Spleen (tissue), 11 donors: ENCODE data around the gene LAS1L. TPM values are rescaled to one million over a fixed set of nuclear protein-coding genes. Genes with fewer than 3 reads are reported as not detected.

Source experiments
- DNase-seq: peaks from one replicate; pipeline ENCODE4 v3.0.0-alpha.2; 2020
- H3K27ac ChIP-seq, 8 donors: fragments of 200-600 bp; sonication (generic) in 7 of 8; 1 replicate in 4 of 8; 2 replicates in 4 of 8; pipeline versions ENCODE4 v1.5.0 to v1.8.0; 2016 to 2021; ENCODE audit warnings: inconsistent platforms in 4 of 8, mild to moderate bottlenecking in 4 of 8, moderate library complexity in 1 of 8
- H3K27me3 ChIP-seq, 7 donors: fragments of 200-600 bp; sonication (generic) in 6 of 7; replicated peaks in 1 of 7; 1 replicate in 4 of 7; 2 replicates in 3 of 7; pipeline versions ENCODE4 v1.5.0 to v1.8.0; 2016 to 2021; ENCODE audit warnings: inconsistent platforms in 3 of 7, mild to moderate bottlenecking in 1 of 7
- H3K36me3 ChIP-seq, 6 donors: fragments of 200-600 bp; sonication (generic) in 5 of 6; 1 replicate in 4 of 6; 2 replicates in 2 of 6; pipeline versions ENCODE4 v1.5.0 to v1.8.0; 2016 to 2021; ENCODE audit warnings: inconsistent platforms in 2 of 6
- H3K4me1 ChIP-seq, 6 donors: fragments of 200-600 bp; sonication (generic) in 5 of 6; 1 replicate in 3 of 6; 2 replicates in 3 of 6; pipeline versions ENCODE4 v1.5.0 to v1.8.0; 2016 to 2021; ENCODE audit warnings: inconsistent platforms in 3 of 6
- H3K4me3 ChIP-seq, 8 donors: fragments of 200-600 bp; sonication (generic) in 7 of 8; 1 replicate in 4 of 8; 2 replicates in 4 of 8; pipeline versions ENCODE4 v1.5.0 to v1.8.0; 2016 to 2021; ENCODE audit warnings: inconsistent platforms in 4 of 8, mild to moderate bottlenecking in 4 of 8, moderate library complexity in 2 of 8
- H3K9me3 ChIP-seq, 8 donors: fragments of 200-600 bp; sonication (generic) in 7 of 8; 1 replicate in 4 of 8; 2 replicates in 4 of 8; pipeline versions ENCODE4 v1.5.0 to v1.8.0; 2016 to 2021; ENCODE audit warnings: inconsistent platforms in 4 of 8
- POLR2A ChIP-seq, 3 donors: fragments of 450-650 bp; IDR thresholded peaks; one replicate each; pipeline ENCODE4 v1.5.1; 2017; ENCODE audit warnings: antibody characterized with exemption in 3 of 3, mild to moderate bottlenecking in 1 of 3
- POLR2AphosphoS5 ChIP-seq, 3 donors: sonication (generic); formaldehyde crosslinking; IDR thresholded peaks; one replicate each; pipeline ENCODE4 v1.5.1; 2017; ENCODE audit warnings: antibody characterized with exemption in 3 of 3
- WGBS, 5 donors: extraction: QIAGEN DNeasy Blood & Tissue Kit in 3 of 5; methylation state at CpG; one replicate each; pipeline versions ENCODE4 v1.1.5 to v1.1.7; 2013 to 2018; 5-methylcytosine and 5-hydroxymethylcytosine counted together
- intact Hi-C: fragments of 100-400 bp; cut with DNase I; formaldehyde crosslinking; loops from one replicate; pipeline ENCODE4 v1.15.0; 2023; ENCODE audit warnings: low total_unique reads
- polyA plus RNA-seq, 3 donors: library from polyadenylated mRNA; stranded (reverse); fragments of 200-250 nt; gene quantifications; one replicate each; pipeline ENCODE4 v1.2.1, GENCODE V29; 2013
- total RNA-seq, 7 donors: library from RNA; depleted of rRNA in 3 of 7; stranded (reverse); fragments of >200 nt in 3 of 7; fragmentation: NEBNext Ultra II Directional in 4 of 7; extraction: Animal tissue kit (Norgen Biotek cat#: 25700) in 4 of 7; gene quantifications; one replicate each; pipeline versions ENCODE4 v1.1.0 to v1.2.1, GENCODE V29; 2016 to 2021
- TF ChIP-seq, protein P1 (sequence below), 11 experiments: fragments of 200-600 bp in 7 of 11; fragments of 450-650 bp in 4 of 11; sonication (generic) in 4 of 11; IDR thresholded peaks in 8 of 11; conservative IDR thresholded peaks in 3 of 11; 1 replicate in 7 of 11; 2 replicates in 4 of 11; pipeline versions ENCODE4 v1.4.0 to v1.8.0; 2016 to 2021; ENCODE audit warnings: antibody characterized with exemption in 11 of 11, inconsistent platforms in 4 of 11, mild to moderate bottlenecking in 1 of 11
- donor health status: healthy with polysubstance abuse.
- donor health status: DM: no; HTN: no; CAD: no; lungs with moderate emphysema.
- donor health status: DM: no; HTN: no; CAD: no.
- donor health status: Bipolar disorder and iron deficiency.
- donor health status: healthy.
- donor health status: DM: no; HTN: no; CAD: no.
- donor health status: DM: yes; HTN: yes; CAD: no.

Gene LAS1L
- total and polyA plus RNA-seq, 10 donors, result 19.0 to 31.3 (median 26.7) TPM

DNA sequence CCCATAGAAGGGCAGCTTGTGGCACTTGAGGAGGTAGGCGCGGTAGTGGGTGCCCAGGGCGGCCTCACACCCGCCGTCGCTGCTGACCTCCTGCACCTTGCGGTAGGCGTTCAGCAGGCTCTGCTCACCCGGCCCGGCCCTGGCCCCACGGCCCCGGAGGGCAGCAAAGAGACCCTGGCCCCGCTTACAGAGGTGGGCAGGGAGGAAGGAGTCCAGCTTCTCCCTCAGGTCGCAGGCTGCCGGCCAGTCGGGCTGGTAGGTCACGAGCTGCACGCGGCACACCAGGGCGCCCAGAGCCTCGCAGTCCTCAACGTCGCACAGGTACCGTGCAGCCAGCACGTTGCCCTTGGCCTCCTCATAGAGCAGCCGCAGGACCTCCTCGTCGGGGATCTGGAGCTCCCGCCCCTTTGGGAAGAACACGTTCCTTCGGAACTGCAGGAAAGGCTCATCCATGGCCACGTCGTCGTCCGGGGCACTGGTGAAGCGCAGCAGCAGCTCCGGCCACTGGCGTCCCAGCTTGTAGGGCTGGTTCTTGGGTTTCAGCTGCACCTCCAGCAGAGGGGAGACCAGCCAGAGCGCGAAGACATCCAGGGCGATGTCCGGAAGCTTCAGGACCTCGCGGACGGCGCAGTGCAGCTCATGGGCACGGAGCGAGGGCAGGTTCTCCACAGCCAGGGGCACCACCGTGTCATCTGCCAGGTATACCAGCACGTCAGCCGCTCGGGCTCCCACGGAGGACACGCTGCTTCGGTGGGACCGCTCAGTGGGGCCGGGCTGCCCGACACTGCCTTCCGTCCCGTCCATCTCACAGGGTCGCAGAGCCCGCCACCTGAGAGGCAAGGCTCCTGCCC is 17.1 kb upstream of the LAS1L start:
- peaks cover 0 to 5% (median 0%) of the 10 kb centered on the region in 7 donors for H3K27me3 ChIP-seq
- no peaks in the 10 kb centered on the region for H3K9me3 ChIP-seq
- no peak overlapping the region for H3K4me3 ChIP-seq
- no peaks in the 10 kb centered on the region for H3K4me1 ChIP-seq
- WGBS, 5 donors, result 80 to 96% (median 91%) methylated on average over 2 to 62 of the region's 62 CpGs
- no peak overlapping the region for H3K27ac ChIP-seq
- DNase-seq, result no peak
- intact Hi-C loops, result no loop called here
- no peaks in the 10 kb centered on the region for H3K36me3 ChIP-seq
- TF ChIP-seq POLR2A (IDR thresholded peaks at IDR 0.05), result no peak
- TF ChIP-seq POLR2AphosphoS5 (IDR thresholded peaks at IDR 0.05), result no peak
- TF ChIP-seq, protein P1, sequence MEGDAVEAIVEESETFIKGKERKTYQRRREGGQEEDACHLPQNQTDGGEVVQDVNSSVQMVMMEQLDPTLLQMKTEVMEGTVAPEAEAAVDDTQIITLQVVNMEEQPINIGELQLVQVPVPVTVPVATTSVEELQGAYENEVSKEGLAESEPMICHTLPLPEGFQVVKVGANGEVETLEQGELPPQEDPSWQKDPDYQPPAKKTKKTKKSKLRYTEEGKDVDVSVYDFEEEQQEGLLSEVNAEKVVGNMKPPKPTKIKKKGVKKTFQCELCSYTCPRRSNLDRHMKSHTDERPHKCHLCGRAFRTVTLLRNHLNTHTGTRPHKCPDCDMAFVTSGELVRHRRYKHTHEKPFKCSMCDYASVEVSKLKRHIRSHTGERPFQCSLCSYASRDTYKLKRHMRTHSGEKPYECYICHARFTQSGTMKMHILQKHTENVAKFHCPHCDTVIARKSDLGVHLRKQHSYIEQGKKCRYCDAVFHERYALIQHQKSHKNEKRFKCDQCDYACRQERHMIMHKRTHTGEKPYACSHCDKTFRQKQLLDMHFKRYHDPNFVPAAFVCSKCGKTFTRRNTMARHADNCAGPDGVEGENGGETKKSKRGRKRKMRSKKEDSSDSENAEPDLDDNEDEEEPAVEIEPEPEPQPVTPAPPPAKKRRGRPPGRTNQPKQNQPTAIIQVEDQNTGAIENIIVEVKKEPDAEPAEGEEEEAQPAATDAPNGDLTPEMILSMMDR (IDR thresholded peaks at IDR 0.05 in 8 of 11, conservative IDR thresholded peaks at IDR 0.05 in 3 of 11), result no peak

DNA sequence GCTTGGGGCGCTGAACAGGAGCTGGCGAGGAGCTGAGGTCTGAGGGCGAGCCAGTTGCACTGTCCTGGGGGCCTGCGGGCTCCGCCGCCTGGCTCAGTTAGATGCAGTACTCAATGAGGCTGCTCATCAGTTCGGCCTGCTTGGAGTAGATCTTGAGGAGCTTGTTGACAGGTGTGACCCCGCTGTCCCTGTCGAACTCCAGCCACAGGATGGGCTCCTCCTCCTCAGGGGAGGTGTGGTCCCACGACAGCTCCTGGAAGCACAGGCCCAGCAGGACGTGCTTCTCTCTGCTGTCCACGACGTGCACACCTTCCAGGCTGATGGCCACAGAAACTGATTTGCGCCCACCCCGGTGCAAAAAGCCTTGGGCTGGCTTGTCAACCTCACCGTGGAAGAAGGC is 16.5 kb upstream of the LAS1L start:
- no peaks in the 10 kb centered on the region for H3K4me1 ChIP-seq
- H3K27ac ChIP-seq, result no peak overlapping the region
- no peak overlapping the region for H3K4me3 ChIP-seq
- WGBS, 5 donors, result 81 to 93% (median 85%) methylated on average over 7 to 16 of the region's 16 CpGs
- intact Hi-C loops, result no loop called here
- no peaks in the 10 kb centered on the region for H3K9me3 ChIP-seq
- H3K27me3 ChIP-seq, result peaks cover 0 to 5% (median 0%) of the 10 kb centered on the region in 7 donors
- DNase-seq, result no peak
- TF ChIP-seq, protein P1 (IDR thresholded peaks at IDR 0.05 in 8 of 11, conservative IDR thresholded peaks at IDR 0.05 in 3 of 11), result no peak
- TF ChIP-seq POLR2AphosphoS5 (IDR thresholded peaks at IDR 0.05) (no peak), POLR2A (IDR thresholded peaks at IDR 0.05) (no peak)
- H3K36me3 ChIP-seq, result no peaks in the 10 kb centered on the region

DNA sequence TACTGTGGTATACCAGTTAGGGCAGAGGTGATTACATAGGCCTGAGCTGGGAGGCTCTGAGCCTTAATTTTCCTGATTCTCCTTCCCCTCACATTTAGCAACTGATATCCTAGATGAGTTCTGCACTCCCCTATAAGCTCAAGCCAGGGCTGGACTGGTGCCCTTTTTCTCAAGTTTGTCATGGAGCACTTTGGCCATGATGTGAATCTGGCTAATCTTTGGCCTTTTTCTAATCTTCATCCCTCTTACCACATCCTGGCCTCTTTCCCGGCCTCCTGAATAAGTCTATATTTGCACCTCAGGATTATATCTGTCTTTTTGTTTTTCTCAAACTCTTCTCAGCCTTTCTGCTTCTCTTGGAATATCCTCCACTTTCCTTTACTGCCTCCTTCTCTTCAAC is 10.9 kb upstream of the LAS1L start:
- no peak overlapping the region for H3K27ac ChIP-seq
- H3K27me3 ChIP-seq, result peaks cover 0 to 5% (median 0%) of the 10 kb centered on the region in 7 donors
- no peaks in the 10 kb centered on the region for H3K9me3 ChIP-seq
- H3K4me3 ChIP-seq, result no peak overlapping the region
- TF ChIP-seq, protein P1 (IDR thresholded peaks at IDR 0.05 in 8 of 11, conservative IDR thresholded peaks at IDR 0.05 in 3 of 11), result no peak
- no peak for TF ChIP-seq POLR2A (IDR thresholded peaks at IDR 0.05)
- TF ChIP-seq POLR2AphosphoS5 (IDR thresholded peaks at IDR 0.05), result no peak
- no peaks in the 10 kb centered on the region for H3K36me3 ChIP-seq
- intact Hi-C loops, result no loop called here
- no peaks in the 10 kb centered on the region for H3K4me1 ChIP-seq
- WGBS, 5 donors, result 76 to 90% (median 87%) methylated on average over 1 of the region's 1 CpG
- DNase-seq, result no peak

DNA sequence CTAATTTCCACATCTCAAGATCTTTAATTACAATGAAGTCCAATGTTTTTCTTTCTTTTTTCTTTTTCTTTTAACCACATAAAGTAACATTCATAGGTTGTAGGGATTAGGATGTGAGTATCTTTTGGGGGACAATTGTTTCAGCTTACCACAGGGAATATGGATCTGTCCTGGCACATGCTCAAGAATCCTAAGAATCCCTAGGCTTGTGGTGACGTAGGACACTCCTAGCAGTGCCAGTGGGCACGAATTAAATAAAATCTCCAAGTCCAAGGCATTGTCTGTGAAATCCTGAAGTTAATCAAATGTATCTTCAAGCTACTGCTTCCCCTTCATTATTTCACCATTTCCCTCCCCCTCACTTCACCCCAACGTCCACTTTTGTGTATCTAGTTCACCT is 2.6 kb upstream of the LAS1L start:
- H3K4me3 ChIP-seq, result no peak overlapping the region
- no peak for DNase-seq
- TF ChIP-seq POLR2A (IDR thresholded peaks at IDR 0.05) (no peak), POLR2AphosphoS5 (IDR thresholded peaks at IDR 0.05) (no peak)
- TF ChIP-seq, protein P1 (IDR thresholded peaks at IDR 0.05 in 8 of 11, conservative IDR thresholded peaks at IDR 0.05 in 3 of 11), result no peak
- peaks cover 0 to 3% (median 0%) of the 10 kb centered on the region in 6 donors for H3K36me3 ChIP-seq
- no peaks in the 10 kb centered on the region for H3K9me3 ChIP-seq
- WGBS, 5 donors, result 47 to 80% (median 68%) methylated on average over 3 of the region's 3 CpGs
- no peaks in the 10 kb centered on the region for H3K27me3 ChIP-seq
- H3K4me1 ChIP-seq, result peaks cover 8 to 21% (median 15%) of the 10 kb centered on the region in 6 donors
- no peak overlapping the region for H3K27ac ChIP-seq
- intact Hi-C loops, result no loop called here
